Keratinocyte (primary cell): ENCODE data around the gene P2RY8. TPM values are rescaled to one million over a fixed set of nuclear protein-coding genes. Genes with fewer than 3 reads are reported as not detected.

Experiments
- DNase-seq: peaks from one replicate; pipeline ENCODE4 v3.0.0-alpha.2; 2011; ENCODE audit warnings: low read depth, missing footprints, low spot score
- FAIRE-seq: peaks from 2 replicates; lab custom pipeline; 2011; peaks lifted over from hg19 to GRCh38; lab: Jason Lieb, UNC
- H2AFZ ChIP-seq: 2 replicates; pipeline ENCODE4 v1.6.0; 2012; ENCODE audit warnings: low read length, control low read depth, inconsistent platforms; ENCODE audit not compliant: control insufficient read depth
- H3K27ac ChIP-seq: 2 replicates; pipeline ENCODE4 v1.5.1; 2011; ENCODE audit warnings: low read length; ENCODE audit not compliant: control insufficient read depth, insufficient read depth
- H3K27me3 ChIP-seq: 3 replicates; pipeline ENCODE4 v1.6.0; 2011; ENCODE audit warnings: low read length; ENCODE audit not compliant: control insufficient read depth, insufficient read depth; ENCODE audit errors: extremely low read depth
- H3K36me3 ChIP-seq, 2 experiments: 2 replicates in 1 of 2; 3 replicates in 1 of 2; pipeline ENCODE4 v1.5.1; 2011; ENCODE audit warnings: low read length in 2 of 2, mild to moderate bottlenecking in 1 of 2; ENCODE audit not compliant: control insufficient read depth in 2 of 2, insufficient read depth in 2 of 2; ENCODE audit errors: extremely low read depth in 1 of 2
- H3K4me1 ChIP-seq: 3 replicates; pipeline ENCODE4 v1.5.1; 2011; ENCODE audit warnings: low read length; ENCODE audit not compliant: control insufficient read depth, insufficient read depth; ENCODE audit errors: extremely low read depth
- H3K4me2 ChIP-seq: 3 replicates; pipeline ENCODE4 v1.6.0; 2011; ENCODE audit warnings: low read depth, low read length; ENCODE audit not compliant: control insufficient read depth, insufficient read depth; ENCODE audit errors: extremely low read depth
- H3K4me3 ChIP-seq, 3 experiments: fragments of 200-600 bp in 1 of 3; sonication (generic) in 1 of 3; 2 replicates in 2 of 3; 3 replicates in 1 of 3; pipeline ENCODE4 v1.5.1; 2011 to 2016; ENCODE audit warnings: low read length in 3 of 3, mild to moderate bottlenecking in 3 of 3, control low read depth in 2 of 3, inconsistent platforms in 1 of 3, low read depth in 1 of 3, mixed read lengths in 1 of 3, mixed run types in 1 of 3, moderate library complexity in 1 of 3; ENCODE audit not compliant: control insufficient read depth in 2 of 3, insufficient read depth in 2 of 3; ENCODE audit errors: extremely low read depth in 1 of 3
- H3K79me2 ChIP-seq: 2 replicates; pipeline ENCODE4 v1.6.0; 2012; ENCODE audit warnings: low read length; ENCODE audit not compliant: control insufficient read depth, insufficient read depth
- H3K9ac ChIP-seq: 3 replicates; pipeline ENCODE4 v1.6.0; 2011; ENCODE audit warnings: low read length; ENCODE audit not compliant: control insufficient read depth, insufficient read depth; ENCODE audit errors: extremely low read depth
- H3K9me1 ChIP-seq: 3 replicates; pipeline ENCODE4 v1.6.0; 2011; ENCODE audit warnings: low read length; ENCODE audit not compliant: control insufficient read depth, insufficient read depth; ENCODE audit errors: extremely low read depth
- H3K9me3 ChIP-seq: 2 replicates; pipeline ENCODE4 v1.5.1; 2012; ENCODE audit warnings: low read depth, low read length; ENCODE audit not compliant: control insufficient read depth
- H4K20me1 ChIP-seq: 3 replicates; pipeline ENCODE4 v1.6.0; 2011; ENCODE audit warnings: low read length; ENCODE audit not compliant: control insufficient read depth, insufficient read depth; ENCODE audit errors: extremely low read depth
- CTCF ChIP-seq, 3 experiments: IDR thresholded peaks in 1 of 3; conservative IDR thresholded peaks in 1 of 3; optimal IDR thresholded peaks in 1 of 3; 2 replicates in 2 of 3; 3 replicates in 1 of 3; pipeline versions ENCODE3 to v1.5.1; 2011; ENCODE audit warnings: low read length in 3 of 3, mild to moderate bottlenecking in 3 of 3, moderate library complexity in 2 of 3, control low read depth in 1 of 3, inconsistent platforms in 1 of 3; ENCODE audit not compliant: insufficient read depth in 2 of 3; ENCODE audit errors: extremely low read depth in 1 of 3
- EZH2 ChIP-seq: IDR thresholded peaks from one replicate; pipeline ENCODE4 v1.6.1; 2012; ENCODE audit warnings: inconsistent platforms, mild to moderate bottlenecking, low read length, moderate library complexity
- dilution Hi-C: fragments of 300-500 bp; cut with MboI; formaldehyde crosslinking; loops from one replicate; pipeline ENCODE4 v1.7.0; 2020; ENCODE audit warnings: low sequenced_read_pairs; ENCODE audit not compliant: extremely low pct_ligation_motif_present
- polyA plus RNA-seq, 5 experiments: library from polyadenylated mRNA; depleted of rRNA in 3 of 5; stranded (reverse) in 3 of 5; stranded (forward) in 1 of 5; unstranded in 1 of 5; fragments of >200 nt; gene quantifications; 1 replicate in 1 of 5; 2 replicates in 3 of 5; 3 replicates in 1 of 5; pipeline versions ENCODE4 v1.2.1 to v1.2.3, GENCODE V29; 2011 to 2012; ENCODE audit warnings: missing spikeins in 2 of 5, low read depth in 1 of 5, low replicate concordance in 1 of 5

Gene P2RY8
- polyA plus RNA-seq, 1 donor (not counting 4 experiments of a cell fraction or from before 2014, with no cell fraction given), result not detected

GRCh38 chrX:1488745-1489144 lies 48.2 kb downstream of the P2RY8 start:
- no peaks in the 10 kb centered on the region for H3K79me2 ChIP-seq
- H3K4me1 ChIP-seq, result no peaks in the 10 kb centered on the region
- no peak overlapping the region for H3K27ac ChIP-seq
- H4K20me1 ChIP-seq, result no peaks in the 10 kb centered on the region
- H2AFZ ChIP-seq, result no peak overlapping the region
- H3K4me2 ChIP-seq, result no peak overlapping the region
- FAIRE-seq (no peak), DNase-seq (no peak)
- H3K4me3 ChIP-seq, result no peak overlapping the region
- TF ChIP-seq CTCF (optimal IDR thresholded peaks at IDR 0.05 in 1 of 3, IDR thresholded peaks at IDR 0.05 in 1 of 3, conservative IDR thresholded peaks at IDR 0.05 in 1 of 3; ENCODE audit: extremely low read depth in 1 of 3, insufficient read depth in 2 of 3, low read length in 3 of 3), result no peak
- no peak for TF ChIP-seq EZH2
- no peaks in the 10 kb centered on the region for H3K9me1 ChIP-seq
- dilution Hi-C loops, result no loop called here
- no peaks in the 10 kb centered on the region for H3K27me3 ChIP-seq
- H3K36me3 ChIP-seq, result no peaks in the 10 kb centered on the region
- peaks cover 11% of the 10 kb centered on the region for H3K9me3 ChIP-seq
- H3K9ac ChIP-seq, result no peak overlapping the region

- dilution Hi-C loops, result no loop called here
- H2AFZ ChIP-seq, result no peak overlapping the region
- no peaks in the 10 kb centered on the region for H3K9me1 ChIP-seq
- no peaks in the 10 kb centered on the region for H3K36me3 ChIP-seq
- FAIRE-seq (no peak), DNase-seq (no peak)
- H3K4me2 ChIP-seq, result no peak overlapping the region
- H3K4me1 ChIP-seq, result no peaks in the 10 kb centered on the region
- H4K20me1 ChIP-seq, result no peaks in the 10 kb centered on the region
- H3K9me3 ChIP-seq, result peaks cover 11% of the 10 kb centered on the region
- no peak overlapping the region for H3K9ac ChIP-seq
- no peak overlapping the region for H3K4me3 ChIP-seq
- no peak overlapping the region for H3K27ac ChIP-seq
- H3K27me3 ChIP-seq, result no peaks in the 10 kb centered on the region
- no peaks in the 10 kb centered on the region for H3K79me2 ChIP-seq
- no peak for TF ChIP-seq EZH2
- no peak for TF ChIP-seq CTCF (optimal IDR thresholded peaks at IDR 0.05 in 1 of 3, IDR thresholded peaks at IDR 0.05 in 1 of 3, conservative IDR thresholded peaks at IDR 0.05 in 1 of 3; ENCODE audit: extremely low read depth in 1 of 3, insufficient read depth in 2 of 3, low read length in 3 of 3)
Measured at GRCh38 chrX:1488141-1488540, 48.8 kb downstream of the P2RY8 start.
